ENCODE results near the gene KLF3. TPM values are rescaled to one million over a fixed set of nuclear protein-coding genes. Genes with fewer than 3 reads are reported as not detected.
A peak's percentile ranks its signal among the peaks of the same experiment; 100 is the strongest.

The KLF3 gene
- total RNA-seq, 4 donors from 2014 or later: 30.8 to 50.4 (median 40.4) TPM

DNA sequence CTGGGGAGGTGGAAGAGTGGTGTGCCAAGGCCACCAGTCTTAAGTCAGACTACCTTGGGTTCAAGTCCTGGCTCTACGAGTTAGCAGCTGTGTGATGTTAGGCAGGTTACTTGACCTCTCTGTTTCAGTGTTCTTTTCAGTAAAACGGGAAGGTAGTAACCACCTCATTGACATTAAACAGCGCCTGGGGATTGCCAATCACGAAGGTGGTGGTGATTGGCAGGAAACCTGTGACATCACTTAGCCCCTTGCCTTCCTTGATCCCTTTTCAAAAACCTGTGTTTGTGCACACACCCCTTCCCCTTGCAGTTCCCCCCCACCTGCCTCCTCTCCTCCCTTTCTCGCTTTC lies 7.6 kb downstream of the KLF3 start:
- no peak for DNase-seq (ENCODE audit: extremely low spot score)
- Histone ChIP-seq H3K9me3 (no peaks in the 10 kb centered on the region), H3K4me3 (peak overlapping the region; percentile 6 to 37 (median 12)), H3K27me3 (no peaks in the 10 kb centered on the region), H3K36me3 (no peaks in the 10 kb centered on the region), H3K27ac (replicated peaks in 1 of 4) (peak overlapping the region; percentile 85 to 100 (median 99)), H3K4me1 (peaks cover 93 to 100% (median 98%) of the 10 kb centered on the region in 4 donors)
- WGBS: 60% methylated on average over 5 of the region's 5 CpGs
- TF ChIP-seq EP300 (IDR thresholded peaks at IDR 0.05) (no peak), CTCF (IDR thresholded peaks at IDR 0.05) (no peak), POLR2A (IDR thresholded peaks at IDR 0.05; ENCODE audit: low read depth) (no peak), POLR2AphosphoS5 (IDR thresholded peaks at IDR 0.05) (no peak)
- intact Hi-C loops (cut with DNase I): no loop called here

DNA sequence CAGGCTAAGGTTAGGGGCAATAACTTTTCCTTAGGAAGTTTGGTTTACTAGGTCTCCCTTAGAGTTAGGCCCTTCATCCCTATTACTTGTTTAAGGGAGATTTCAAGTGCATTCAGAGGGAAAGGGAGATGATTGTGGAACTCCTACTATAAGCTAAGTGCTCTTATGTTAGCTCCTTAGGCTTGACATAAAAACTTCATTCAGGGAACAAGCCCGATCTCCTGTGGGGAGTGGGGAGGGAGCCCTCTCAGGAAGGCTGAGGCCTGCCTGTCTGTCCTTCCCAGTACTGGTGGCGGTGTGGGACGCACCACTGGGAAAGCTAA lies 8.0 kb downstream of the KLF3 start:
- H3K36me3 ChIP-seq: no peaks in the 10 kb centered on the region
- 80% methylated on average over 2 of the region's 3 CpGs for WGBS
- H3K4me3 ChIP-seq: peak overlapping the region in 2 of 4 donors; percentile 12 to 22
- intact Hi-C loops (cut with DNase I): no loop called here
- peaks cover 95 to 100% (median 99%) of the 10 kb centered on the region in 4 donors for H3K4me1 ChIP-seq
- no peaks in the 10 kb centered on the region for H3K27me3 ChIP-seq
- no peak for TF ChIP-seq EP300 (IDR thresholded peaks at IDR 0.05)
- TF ChIP-seq POLR2A (IDR thresholded peaks at IDR 0.05; ENCODE audit: low read depth): no peak
- TF ChIP-seq POLR2AphosphoS5 (IDR thresholded peaks at IDR 0.05): no peak
- no peak for TF ChIP-seq CTCF (IDR thresholded peaks at IDR 0.05)
- H3K9me3 ChIP-seq: no peaks in the 10 kb centered on the region
- H3K27ac ChIP-seq (replicated peaks in 1 of 4): peak overlapping the region; percentile 85 to 100 (median 99)
- no peak for DNase-seq (ENCODE audit: extremely low spot score)

DNA sequence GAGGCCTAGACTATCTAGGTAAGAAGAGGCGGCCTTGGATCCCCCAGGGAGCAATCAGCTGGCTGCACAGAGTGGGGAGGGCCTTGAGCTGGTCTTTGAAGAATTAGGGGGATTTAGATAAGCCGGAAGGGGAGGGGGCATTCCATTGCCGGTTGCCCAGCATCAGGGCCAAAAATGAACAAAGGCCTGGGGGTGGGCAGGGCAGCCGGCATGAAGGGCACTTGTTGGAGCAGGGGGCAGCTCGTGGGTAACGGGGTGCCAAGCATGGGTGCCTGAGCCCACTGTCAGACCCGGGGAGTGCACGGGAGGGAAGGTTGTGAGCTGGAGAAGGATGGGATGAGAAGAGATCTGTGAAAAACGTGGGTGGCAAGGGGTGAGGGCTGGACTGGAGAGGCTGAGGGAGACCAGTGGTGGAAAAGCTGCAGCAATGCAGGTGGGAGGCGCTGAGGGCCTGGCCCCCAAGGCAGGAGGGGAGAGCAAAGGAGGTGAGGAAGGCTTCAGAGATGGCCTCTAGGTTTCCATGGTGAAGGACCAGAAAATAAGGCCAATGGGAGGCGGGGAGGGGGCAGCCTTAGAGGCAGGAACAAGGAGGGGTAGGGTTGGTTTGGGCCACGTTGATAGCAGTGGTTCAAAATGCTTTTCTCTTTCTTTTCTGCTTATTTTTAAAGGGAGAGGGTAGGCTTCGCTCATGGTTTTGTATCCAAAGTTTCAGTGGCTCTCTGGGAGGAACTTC lies 8.6 kb downstream of the KLF3 start:
- intact Hi-C loops (cut with DNase I): no loop called here
- H3K4me3 ChIP-seq: peak overlapping the region; percentile 12 to 22 (median 14)
- no peaks in the 10 kb centered on the region for H3K27me3 ChIP-seq

GRCh38 chr4:38673130-38673978 lies 9.4 kb downstream of the KLF3 start:
- WGBS: 24% methylated on average over 7 of the region's 7 CpGs
- Histone ChIP-seq H3K4me1 (peaks cover 95 to 100% (median 100%) of the 10 kb centered on the region in 4 donors), H3K36me3 (no peaks in the 10 kb centered on the region), H3K27ac (replicated peaks in 1 of 4) (peak overlapping the region; percentile 85 to 100 (median 99)), H3K9me3 (no peaks in the 10 kb centered on the region), H3K4me3 (peak overlapping the region in 3 of 4 donors; percentile 13 to 22 (median 15)), H3K27me3 (no peaks in the 10 kb centered on the region)
- intact Hi-C loops (cut with DNase I): no loop called here
- DNase-seq (ENCODE audit: extremely low spot score): no peak
- TF ChIP-seq POLR2AphosphoS5 (IDR thresholded peaks at IDR 0.05) (peak in 1 of 2 donors; percentile 20), EP300 (IDR thresholded peaks at IDR 0.05) (no peak)

More for the DNA sequence above, 8.6 kb downstream of the KLF3 start:
- peak overlapping the region; percentile 85 to 100 (median 99) for H3K27ac ChIP-seq (replicated peaks in 1 of 4)
- H3K4me1 ChIP-seq: peaks cover 97 to 100% (median 100%) of the 10 kb centered on the region in 4 donors
- WGBS: 40% methylated on average over 13 of the region's 13 CpGs
- DNase-seq (ENCODE audit: extremely low spot score): no peak
- H3K9me3 ChIP-seq: no peaks in the 10 kb centered on the region
- no peaks in the 10 kb centered on the region for H3K36me3 ChIP-seq
- TF ChIP-seq POLR2AphosphoS5 (IDR thresholded peaks at IDR 0.05) (no peak), EP300 (IDR thresholded peaks at IDR 0.05) (no peak), POLR2A (IDR thresholded peaks at IDR 0.05; ENCODE audit: low read depth) (no peak), CTCF (IDR thresholded peaks at IDR 0.05) (no peak)
